Activated CD8-positive, alpha-beta memory T cell treated with anti-CD3 and anti-CD28 coated beads, Interleukin-2, amount 50 U/mL, for 1 hour (primary cell): ENCODE results near the gene CA5B.
"Not testable (repeated sequence)": the region's sequence is repeated elsewhere in the genome, so short reads cannot be mapped to it uniquely, and the experiment has no call there.

Experiments
- DNase-seq: peaks from one replicate; pipeline ENCODE4 v3.0.0-alpha.2; 2020; ENCODE audit errors: extremely low read depth

Gene CA5B

GRCh38 chrX:15748841-15749240 is 10.8 kb downstream of the CA5B start:
- no peak for DNase-seq

- no peak for DNase-seq
Measured at GRCh38 chrX:15749642-15750610, 11.9 kb downstream of the CA5B start.

DNA sequence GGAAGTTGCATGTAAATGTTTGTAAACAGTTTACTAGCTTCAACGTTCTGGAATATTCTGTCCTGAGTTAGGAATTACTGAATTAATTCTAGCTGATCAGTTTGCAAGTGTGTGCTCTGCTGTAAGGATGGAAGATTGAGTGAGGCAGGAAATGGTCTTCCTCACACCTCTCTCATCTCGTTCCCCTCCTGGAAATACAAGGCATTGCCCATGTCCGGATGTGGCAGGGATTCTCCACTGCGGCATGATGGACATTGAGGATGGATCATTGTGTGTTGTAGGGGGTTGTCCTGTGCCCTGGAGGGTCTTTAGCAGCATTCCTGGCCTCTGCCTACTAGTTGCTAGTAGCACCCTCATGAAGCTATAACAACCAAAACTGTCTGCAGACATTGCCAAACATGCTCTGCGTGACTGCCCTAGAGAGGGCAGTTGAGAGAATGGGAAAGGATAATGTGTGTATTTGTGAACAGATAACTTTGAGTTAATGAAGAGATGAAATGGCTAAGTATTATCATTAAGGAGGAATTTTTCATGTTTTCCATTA is 12.6 kb downstream of the CA5B start:
- DNase-seq: no peak

- no peak for DNase-seq
Measured at GRCh38 chrX:15751155-15751819, 13.2 kb downstream of the CA5B start.

GRCh38 chrX:15755091-15755490 is 17.0 kb downstream of the CA5B start:
- DNase-seq: no peak

GRCh38 chrX:15758140-15758539 is 20.1 kb downstream of the CA5B start:
- no peak for DNase-seq

- not testable (repeated sequence) for DNase-seq
Measured at GRCh38 chrX:15759886-15760285, 21.8 kb downstream of the CA5B start.

GRCh38 chrX:15761564-15762191 is 23.6 kb downstream of the CA5B start:
- no peak for DNase-seq

- DNase-seq: no peak
Measured at GRCh38 chrX:15769300-15769954, 31.4 kb downstream of the CA5B start.

GRCh38 chrX:15781961-15782699 is 44.1 kb downstream of the CA5B start:
- DNase-seq: no peak

DNA sequence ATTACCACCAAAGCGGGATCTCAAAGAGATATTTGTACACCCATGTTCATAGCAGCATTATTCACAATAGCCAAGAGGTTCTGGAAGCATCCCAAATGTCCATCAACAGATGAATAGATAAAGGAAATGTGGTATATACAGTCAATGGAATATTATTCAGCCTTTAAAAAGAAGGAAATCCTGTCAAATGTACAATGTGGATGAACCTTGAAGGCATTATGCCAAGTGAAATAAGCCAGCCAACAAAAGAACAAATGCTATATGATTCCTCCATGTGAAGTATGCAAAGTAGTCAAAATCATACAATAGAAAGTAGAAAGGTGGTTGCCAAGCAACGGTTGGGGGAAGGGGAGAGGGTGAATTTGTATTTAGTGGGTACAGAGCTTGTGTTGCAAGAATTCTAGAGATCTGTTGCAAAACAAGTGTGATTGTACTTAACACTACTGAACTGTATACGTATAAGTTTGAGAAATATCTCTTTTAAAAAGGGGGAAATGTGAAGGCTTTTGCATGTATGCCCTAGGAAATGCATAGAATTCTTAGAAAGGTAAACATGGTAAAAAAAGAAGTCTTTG is 47.2 kb downstream of the CA5B start:
- DNase-seq: no peak

DNA sequence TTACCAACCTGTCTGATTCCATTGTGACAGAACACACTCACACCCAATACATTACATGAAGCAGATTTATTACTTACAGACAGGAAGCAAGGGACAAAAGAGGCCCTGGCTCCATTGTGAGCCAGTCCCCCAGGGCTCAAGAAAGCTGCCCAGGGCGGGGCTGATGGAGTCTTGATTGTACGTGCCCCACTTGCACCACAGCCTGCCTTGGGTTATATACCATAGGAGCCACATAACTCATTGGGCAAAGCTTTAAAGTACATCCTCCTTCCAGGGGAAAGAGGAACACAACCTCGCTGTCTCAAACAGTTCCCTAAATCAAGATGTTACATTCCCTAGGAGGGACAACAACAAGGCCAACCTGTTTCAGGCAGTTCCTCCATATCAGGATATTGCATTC is 48.8 kb downstream of the CA5B start:
- DNase-seq: no peak

- peak; percentile 73 for DNase-seq
Measured at GRCh38 chrX:15789979-15790768, 52.1 kb downstream of the CA5B start, which contains the start of gene ZRSR2. TSS of gene ZRSR2 (plus strand) at chrX:15790484. CDS start at chrX:15790496, 12 bp downstream.

DNA sequence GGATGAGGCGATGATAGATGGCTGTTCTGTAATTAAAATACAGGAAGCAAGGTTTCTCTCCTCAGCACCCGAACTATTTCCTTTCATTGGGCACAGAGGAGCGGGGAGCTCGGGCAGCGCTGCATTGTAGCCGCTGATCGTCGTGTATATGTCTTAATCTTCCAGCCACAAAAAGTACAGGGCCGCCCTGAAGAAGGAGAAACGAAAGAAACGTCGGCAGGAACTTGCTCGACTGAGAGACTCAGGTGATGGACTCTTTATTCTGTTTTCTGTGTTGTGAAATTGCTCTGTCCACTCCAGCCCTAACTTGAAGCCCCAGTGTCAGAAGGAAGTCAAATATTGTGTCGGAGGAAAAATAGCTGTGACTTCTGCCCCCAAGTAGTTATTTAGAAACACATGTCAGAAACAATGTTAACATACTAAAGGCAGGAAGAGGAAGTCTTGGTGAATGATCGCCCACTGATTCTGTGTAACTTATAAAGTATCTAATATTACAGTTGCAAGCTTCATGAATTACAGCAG is 52.8 kb downstream of the CA5B start:
- no peak for DNase-seq

DNA sequence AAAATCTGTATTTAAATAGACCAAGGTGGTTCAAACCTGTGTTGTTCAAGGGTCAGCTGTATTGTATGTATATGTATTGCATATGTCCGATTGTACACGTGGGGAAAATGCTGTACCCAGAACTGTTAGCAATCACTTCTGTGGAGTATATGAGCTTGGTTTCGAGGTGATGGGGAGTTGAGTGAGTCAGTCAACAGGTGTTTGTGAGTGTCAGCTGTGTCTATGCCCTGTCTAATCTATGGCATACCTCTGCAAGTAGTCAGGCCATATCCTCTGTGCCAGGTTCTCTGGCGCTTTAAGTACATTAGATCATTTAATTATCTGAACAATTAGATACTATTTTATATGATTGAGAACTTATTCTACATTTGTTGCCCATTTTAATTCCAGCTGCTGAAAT is 59.6 kb downstream of the CA5B start:
- no peak for DNase-seq

DNA sequence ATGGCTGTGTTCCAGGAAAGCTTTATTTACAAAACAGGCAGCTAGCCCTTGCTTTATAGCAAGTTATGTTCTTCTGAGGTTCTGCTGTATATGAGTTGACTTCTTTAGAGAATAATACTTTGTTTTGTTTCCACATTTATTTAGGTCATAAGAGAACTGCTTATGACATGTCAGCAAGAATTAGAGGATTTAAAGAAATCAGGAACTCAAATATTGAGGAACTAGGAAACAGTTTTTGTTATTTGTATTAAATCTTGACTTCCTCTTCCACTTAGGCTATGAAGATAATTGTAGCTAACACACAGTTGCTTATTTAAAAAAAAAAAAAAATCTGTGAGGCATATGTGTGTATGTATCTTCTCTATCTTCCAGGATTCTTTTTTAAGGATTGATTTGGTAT is 66.5 kb downstream of the CA5B start:
- no peak for DNase-seq

DNA sequence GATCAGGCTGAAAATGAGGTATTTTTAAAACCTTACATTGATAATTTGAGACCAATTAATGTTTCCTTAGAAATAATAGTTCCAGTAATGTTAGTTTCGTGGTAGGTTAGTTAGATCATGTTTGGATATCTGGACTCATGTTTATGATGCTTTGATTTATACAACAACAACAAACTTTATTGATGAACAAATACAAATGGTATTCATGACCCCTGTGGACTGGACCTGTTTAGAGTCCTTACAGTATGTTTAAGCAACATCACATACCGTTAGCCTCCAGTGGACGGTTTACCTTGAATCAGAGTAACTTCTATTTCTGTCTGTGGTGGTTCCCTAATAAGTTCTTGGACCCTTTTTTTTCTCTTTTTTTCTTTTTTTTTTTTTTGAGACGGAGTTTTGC is 70.2 kb downstream of the CA5B start:
- no peak for DNase-seq

DNA sequence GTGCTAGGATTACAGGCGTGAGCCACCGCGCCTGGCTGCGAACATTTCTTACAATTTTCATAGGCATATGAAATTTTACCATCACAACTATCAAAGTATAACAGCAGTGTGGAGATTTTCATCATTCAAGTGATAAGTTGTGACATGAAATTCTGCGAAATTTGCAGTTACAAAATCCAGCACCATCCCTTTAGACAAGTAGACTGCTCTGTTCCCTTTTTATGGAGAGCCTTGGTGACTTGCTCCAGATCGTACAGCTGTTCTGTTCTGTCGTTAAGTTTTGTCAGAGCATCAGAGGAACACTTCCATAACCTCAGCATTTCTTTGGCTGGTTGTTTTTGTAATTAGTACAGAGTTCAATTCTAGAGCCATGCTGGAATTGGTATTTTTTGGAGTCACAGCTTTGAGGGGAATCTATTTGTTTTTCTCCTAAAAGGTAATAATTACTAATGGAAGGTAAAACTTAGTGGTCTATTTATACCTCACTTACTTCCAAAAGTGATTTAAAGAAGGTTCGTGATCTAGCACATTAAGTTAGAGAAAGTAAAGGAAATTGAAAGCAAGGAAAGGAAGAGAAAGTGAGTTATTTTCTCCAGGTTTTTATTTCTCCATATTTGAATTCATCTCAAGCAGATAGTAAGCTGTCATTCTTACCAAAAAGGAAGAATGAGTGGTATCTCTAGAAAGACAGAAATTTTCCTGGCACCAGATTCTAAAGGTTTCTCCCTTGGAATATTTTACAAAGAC is 74.3 kb downstream of the CA5B start:
- no peak for DNase-seq

GRCh38 chrX:15813416-15813815 is 75.3 kb downstream of the CA5B start:
- no peak for DNase-seq
